Gastroesophageal sphincter (tissue), 3 donors: ENCODE measurements around the gene MIB1.

Source experiments
- EP300 ChIP-seq: sonication (generic); formaldehyde crosslinking; IDR thresholded peaks from one replicate; pipeline ENCODE4 v1.6.1; 2017; ENCODE audit warnings: antibody characterized with exemption, mild to moderate bottlenecking
- POLR2A ChIP-seq, 2 donors: fragments of 450-650 bp; IDR thresholded peaks; one replicate each; pipeline ENCODE4 v1.6.1; 2017; ENCODE audit warnings: antibody characterized with exemption in 2 of 2, mild to moderate bottlenecking in 2 of 2, moderate library complexity in 1 of 2
- POLR2AphosphoS5 ChIP-seq: sonication (generic); formaldehyde crosslinking; IDR thresholded peaks from one replicate; pipeline ENCODE4 v1.6.1; 2017; ENCODE audit warnings: antibody characterized with exemption
- TF ChIP-seq, protein P1 (sequence below), 4 experiments: fragments of 200-600 bp in 2 of 4; fragments of 450-650 bp in 2 of 4; sonication (generic) in 1 of 4; IDR thresholded peaks; one replicate each; pipeline ENCODE4 v1.5.1; 2017 to 2019; ENCODE audit warnings: antibody characterized with exemption in 4 of 4, mild to moderate bottlenecking in 2 of 4, moderate library complexity in 2 of 4

DNA sequence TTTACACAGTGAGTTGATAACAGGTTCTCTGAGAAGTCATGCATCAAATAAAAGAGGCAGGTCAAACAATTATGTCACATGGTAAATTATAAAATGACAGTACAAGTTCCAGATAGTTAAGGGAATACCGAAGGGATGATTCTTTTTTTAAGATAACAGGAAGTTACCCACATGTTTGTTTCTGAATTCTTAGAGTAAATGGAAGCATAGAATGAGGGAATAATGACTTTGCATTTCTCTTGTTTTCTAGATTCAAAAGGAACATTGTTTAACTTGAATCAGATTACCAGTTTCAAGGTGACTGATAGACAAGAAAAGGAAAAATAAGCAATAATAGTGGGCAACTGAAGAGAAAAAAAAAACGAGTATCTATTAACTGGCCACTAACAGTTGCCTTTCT is 124.5 kb downstream of the MIB1 start:
- TF ChIP-seq, protein P1, sequence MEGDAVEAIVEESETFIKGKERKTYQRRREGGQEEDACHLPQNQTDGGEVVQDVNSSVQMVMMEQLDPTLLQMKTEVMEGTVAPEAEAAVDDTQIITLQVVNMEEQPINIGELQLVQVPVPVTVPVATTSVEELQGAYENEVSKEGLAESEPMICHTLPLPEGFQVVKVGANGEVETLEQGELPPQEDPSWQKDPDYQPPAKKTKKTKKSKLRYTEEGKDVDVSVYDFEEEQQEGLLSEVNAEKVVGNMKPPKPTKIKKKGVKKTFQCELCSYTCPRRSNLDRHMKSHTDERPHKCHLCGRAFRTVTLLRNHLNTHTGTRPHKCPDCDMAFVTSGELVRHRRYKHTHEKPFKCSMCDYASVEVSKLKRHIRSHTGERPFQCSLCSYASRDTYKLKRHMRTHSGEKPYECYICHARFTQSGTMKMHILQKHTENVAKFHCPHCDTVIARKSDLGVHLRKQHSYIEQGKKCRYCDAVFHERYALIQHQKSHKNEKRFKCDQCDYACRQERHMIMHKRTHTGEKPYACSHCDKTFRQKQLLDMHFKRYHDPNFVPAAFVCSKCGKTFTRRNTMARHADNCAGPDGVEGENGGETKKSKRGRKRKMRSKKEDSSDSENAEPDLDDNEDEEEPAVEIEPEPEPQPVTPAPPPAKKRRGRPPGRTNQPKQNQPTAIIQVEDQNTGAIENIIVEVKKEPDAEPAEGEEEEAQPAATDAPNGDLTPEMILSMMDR (IDR thresholded peaks at IDR 0.05): no peak
- no peak for TF ChIP-seq POLR2AphosphoS5
- TF ChIP-seq EP300: no peak
- TF ChIP-seq POLR2A (IDR thresholded peaks at IDR 0.05): no peak
